GM21717 (cell line): ENCODE results near the gene GABARAP.

ENCODE experiments used
- ATAC-seq: cut with Tn5 transposase; IDR thresholded peaks from one replicate; pipeline ENCODE4 v1.9.1; 2021; ENCODE audit warnings: mild to moderate bottlenecking, moderate library complexity; ENCODE audit not compliant: unreplicated experiment

The GABARAP gene

DNA sequence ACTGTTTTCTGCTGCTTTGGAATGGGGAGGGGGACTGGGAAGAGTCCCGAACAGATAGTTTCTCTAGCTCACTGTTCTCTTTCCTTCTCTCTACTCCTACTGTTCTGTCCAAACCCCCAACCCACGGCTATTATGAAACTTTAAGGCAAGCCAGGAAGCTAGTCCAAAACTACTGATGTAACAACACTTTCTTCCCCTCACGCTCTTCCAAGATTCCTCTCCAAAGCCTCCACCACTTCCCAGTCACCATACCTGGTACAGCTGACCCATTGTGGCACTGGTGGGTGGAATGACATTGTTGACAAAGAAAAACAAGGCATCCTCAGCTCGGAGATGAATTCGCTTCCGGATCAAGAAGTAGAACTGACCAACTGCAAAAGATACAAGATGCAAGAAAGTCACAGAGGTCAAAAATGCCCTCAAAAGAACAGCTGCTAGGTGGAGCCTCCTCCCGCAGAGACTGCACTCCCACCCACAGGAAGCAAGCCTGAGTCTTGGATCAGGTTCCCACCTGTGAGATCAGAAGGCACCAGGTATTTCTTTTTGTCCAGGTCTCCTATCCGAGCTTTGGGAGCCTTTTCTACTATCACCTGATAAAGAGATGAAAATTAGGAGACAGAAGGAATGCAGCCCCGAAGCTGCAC, 1.0 kb downstream of the GABARAP start:
- ATAC-seq: no peak

DNA sequence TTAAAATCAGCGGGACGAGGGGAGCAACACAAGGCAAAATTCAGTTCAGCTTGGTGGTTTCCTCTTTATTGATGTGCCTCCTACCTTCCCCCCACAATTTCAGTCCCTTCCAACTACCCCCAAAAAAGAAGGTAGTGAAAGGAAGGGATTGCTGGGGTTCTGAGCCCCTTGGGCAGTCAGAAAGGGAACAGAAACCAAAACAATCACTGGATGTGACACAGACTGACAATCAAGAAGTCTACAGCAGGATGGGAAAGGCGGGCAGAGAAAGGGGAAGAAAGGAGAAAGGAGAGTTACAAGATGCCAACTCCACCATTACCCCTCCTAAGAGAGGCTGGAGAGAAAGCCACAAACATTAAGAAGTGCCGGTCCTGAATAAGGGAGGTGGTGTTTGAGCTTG, 1.9 kb downstream of the GABARAP start:
- no peak for ATAC-seq

DNA sequence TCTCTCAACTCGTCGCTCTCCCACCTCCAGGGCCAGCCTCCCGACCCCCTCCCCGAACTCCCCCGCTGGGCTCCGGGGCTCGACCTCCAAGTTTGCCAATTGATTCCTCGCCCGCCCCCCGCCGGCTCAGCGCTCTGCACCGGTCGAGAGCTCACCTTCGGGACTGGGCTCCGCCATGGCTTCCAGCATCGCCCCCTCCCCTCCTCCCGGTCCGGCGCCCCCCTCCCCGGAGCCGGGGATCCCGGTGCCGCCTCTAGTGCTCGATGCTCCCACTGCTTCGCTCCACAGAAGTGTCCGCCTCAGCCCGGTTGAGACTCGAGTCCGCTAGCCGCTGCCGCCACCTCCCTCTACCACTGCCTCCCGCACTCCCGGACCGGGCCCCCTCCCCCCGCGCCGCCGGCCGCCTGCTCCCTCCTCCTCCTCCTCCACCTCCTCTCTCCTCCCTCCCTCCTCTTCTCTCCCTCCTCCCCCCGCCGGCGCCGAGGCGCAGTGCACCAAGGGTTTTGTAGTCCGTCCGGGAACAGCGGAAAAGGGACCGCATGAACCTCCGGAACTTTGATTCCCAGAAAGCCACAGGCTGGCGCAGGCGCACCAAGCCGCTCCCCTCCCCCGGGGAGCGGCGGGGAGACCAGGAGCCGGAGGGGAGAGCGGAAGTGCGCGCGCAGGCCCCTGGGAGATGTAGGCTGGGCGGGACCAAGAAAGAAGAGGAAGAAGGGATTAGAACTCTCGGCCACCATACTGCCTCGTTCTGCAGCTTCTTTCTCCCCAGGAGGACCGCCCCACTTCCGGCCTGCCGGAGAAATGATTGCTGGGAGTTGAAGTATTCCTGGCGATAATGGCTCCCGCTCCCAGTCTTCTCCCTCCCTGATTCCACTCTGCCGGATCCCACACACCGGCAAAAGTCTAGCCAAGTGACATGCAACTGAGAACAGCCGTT, 2.9 kb downstream of the GABARAP start, which contains the start of gene PHF23:
Gene PHF23 (minus strand): TSS at position 367 of the 937 bp plus-strand sequence. CDS start 178 bp downstream, at position 189.
- peak; percentile 37 for ATAC-seq

DNA sequence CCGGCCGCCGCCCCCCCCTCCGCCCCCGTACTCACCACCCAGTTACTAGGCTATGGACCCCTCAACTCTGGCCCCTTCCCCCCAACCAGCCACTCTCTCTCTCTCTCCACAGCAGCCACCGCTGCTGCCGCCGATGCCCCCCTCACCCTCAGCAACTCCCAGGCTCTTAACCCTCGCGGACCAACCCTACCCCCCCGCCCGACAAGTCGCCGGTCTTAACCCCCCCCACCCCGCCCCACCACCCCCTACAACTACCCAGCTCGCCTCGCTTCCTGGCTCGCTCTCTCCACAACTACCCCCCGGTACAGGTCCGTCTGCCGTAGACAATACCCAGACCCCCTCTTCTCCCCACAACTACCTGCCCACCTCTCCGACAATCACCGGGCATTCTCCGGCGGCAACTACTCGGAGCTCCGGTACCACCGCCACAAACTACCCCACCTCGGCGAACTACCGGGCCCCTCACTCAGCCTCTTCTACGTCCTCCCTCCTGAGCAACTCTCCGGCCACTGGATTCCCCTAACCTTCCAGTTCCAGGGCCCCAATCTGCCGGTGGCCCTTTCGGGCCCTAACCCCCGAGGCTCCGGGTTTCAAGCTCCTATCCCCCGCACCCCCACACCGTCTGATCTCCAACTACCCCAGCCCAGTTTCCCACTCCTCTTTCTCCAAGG, 3.7 kb downstream of the GABARAP start:
- no peak for ATAC-seq

DNA sequence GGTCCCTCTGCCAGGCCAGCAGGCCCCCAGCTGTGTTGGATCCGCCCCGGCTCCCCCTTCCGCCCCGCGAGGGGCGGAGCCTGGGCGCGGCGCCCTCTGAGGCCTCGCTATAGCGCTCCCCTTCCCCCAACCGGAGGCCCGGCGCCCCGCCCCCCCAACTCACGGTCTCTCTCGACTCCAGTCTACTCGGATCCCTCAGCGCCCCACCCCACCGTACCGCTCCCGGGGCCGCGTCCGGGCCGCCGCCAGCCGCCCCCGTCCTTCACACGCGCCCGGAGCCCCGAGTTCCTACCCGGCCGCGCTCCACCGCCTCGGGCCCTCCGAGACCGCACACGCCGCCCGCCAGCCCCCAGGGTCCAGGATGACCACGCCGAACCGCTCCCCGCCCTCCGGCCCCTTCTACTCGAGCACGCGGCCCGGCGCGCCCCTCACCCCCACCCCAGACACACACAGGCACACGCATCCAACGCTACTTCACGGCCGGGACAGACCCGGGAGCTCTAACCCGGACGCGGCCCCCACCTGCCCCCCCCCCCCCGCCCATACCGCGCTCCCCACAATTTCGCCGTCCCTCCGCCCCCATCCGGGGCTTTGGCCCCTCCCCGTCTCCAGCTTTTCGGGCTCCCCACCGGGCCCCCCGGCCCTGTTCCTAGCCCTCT, 4.4 kb downstream of the GABARAP start:
- ATAC-seq: no peak

DNA sequence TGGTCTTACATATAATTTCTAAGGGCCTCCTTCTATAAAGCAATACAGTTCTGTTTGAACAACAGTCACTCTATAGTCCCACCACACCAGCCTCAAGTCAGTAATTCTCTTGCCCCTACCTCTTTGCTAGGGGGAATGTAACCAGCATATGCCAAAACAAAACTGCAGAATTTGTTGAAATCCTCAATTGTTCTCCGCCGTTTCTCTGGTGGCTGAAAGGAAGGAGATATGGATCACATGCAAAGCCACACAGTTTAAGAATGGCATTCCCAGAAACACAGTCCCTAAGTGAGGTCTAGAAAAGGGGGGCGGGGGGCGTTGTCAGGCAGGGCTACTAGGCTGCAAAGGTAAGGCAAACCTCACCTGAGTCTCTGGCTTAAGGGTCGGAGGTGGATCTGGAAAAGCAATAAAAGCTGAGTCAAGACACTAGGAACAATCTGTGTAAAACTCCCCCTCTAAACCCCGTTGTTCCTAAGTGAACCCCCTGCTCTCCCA, 4.9 kb downstream of the GABARAP start:
- no peak for ATAC-seq

DNA sequence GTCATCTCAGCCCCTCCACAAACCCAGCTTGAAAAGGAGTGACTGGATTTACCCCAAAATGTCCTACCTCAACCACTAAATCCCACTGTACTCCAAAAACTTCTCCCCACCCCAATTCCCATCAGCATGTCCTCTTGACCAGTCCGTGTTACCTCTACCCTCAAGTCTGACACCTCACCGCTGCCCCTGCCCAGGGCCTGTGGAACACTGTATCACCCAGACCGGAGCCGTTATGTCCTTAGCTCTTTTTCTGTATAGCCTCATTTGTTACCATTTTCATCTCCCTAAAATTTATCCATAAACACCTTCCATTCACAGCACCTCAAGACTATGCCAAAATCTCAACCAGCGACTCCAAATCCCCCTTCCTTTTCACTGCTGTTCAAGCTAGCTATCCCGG, 5.4 kb downstream of the GABARAP start:
- ATAC-seq: no peak

DNA sequence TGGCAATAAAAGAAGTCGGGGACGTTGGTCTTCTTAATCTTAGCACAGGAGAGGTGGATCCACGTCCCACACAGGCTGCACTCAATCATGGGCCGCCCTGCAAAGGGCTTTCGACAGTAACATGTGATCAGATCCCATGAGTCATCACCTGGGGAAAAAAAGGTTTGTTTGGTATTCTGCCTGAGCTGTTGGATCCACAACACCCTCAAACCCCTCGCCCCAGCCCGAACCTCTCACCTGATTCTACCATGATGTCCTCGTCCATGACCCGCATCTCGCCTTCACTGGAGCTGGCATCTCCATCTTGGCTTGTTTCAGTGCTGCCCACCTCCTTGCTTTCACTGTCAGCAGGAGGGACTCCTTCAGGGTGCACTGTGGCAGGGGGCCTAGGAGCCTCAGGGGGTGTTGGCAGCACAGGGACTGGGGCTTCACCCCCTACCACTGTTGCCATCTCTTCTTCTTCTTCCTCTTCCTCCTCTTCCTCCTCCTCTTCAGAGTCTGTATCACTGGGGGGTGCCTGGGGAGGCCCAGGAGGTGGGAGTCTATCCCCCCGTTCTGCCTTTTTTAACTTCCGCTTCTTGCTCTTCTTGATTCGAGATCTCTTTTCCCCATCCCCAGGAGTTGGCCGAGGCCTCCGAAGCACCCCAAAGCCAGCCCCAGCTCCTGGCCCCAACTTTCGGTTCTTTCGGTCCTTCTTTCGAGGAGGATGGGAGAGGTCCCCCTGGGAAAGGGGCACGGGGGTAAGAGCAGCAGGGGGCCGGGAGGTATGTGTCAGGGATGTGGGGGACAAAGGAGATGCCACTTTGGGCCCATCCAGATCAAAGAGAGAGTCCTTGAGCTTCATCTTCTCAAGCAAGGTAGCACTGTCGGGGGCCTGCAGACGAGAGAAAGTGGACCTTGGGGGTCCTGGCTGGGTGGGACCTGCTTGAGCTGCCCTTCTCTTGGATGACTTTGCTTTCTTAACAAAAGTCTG, 6.3 kb downstream of the GABARAP start:
- ATAC-seq: no peak

DNA sequence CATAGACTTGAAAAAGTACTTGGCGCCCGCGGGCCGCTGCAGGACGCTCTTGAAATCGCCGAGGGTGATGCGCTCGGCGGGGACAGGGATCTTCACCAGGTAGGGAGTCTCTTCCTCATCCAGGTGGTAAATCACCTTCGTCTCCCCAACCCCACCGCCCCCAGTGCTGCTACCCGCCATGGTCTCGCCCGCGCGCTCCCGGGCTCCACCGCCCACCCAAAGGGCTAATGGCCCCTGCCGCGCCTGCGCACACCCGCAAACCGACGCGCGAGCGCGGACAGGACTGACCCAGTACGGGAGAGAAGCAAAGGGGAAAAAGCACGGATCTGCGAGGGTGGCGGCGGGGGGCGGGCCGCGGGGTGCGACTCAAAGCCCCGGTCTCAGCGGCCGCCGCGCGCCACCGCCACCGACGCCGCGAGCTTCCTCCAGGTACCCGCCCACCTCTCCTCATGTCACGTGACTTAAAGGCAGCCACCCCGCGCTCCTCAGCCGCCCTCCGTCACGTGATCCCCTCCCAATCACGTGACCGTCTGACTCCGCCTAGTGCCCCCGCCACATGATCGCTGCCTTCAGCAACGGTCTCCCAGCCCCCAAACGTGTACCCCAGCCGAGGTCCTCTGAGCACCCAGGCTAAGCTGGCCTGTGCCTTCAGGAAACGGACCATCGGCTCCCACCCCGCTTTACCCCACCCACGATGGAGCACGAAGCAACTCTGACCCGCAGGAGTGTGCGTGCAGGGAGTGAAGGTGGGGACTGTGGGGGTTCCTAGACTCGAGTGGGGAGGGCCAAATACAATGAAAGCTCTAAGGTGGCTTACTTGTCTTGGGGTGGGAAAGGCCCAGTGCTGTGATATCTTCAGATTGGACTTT, 7.9 kb downstream of the GABARAP start, which contains the start of gene DVL2:
Gene DVL2 (minus strand): TSS at position 435 of the 869 bp plus-strand sequence. CDS start 255 bp downstream, at position 180.
- ATAC-seq: peak; percentile 31

DNA sequence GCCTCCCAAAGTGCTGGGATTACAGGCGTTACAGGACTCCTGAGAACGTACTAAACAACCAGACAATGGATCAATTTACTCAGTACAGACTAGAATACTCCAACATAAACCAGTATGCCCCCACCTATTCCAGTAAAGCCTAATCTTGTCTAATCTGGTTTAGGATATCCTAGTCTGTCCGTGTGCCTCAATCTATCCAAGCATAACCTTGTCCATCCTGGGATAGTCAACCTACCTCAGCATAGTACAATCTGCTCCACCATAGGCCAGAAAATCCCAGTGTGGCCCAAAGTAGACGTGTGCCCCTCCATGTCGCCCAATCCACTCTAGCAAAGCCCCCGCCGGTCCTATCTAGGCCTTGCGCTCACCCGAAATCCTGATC, 8.6 kb downstream of the GABARAP start:
- no peak for ATAC-seq

DNA sequence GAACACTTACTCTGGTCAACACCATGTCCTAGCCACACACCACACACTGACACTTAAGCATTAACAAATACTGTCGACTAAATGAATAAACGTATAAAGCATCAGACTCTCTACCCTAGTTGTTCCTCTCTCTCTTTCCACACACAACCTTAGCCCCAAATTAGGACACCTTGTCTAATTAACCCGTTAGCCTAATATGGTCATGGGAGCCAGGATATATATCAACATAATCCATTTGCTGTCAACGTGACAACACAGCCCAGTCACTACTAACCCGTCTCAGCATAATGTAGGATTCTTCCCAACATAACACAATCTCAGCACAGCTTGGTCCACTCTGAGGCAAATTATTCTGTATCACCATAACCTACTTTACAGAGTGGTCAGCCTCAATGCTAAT, 10.1 kb downstream of the GABARAP start:
- ATAC-seq: no peak

DNA sequence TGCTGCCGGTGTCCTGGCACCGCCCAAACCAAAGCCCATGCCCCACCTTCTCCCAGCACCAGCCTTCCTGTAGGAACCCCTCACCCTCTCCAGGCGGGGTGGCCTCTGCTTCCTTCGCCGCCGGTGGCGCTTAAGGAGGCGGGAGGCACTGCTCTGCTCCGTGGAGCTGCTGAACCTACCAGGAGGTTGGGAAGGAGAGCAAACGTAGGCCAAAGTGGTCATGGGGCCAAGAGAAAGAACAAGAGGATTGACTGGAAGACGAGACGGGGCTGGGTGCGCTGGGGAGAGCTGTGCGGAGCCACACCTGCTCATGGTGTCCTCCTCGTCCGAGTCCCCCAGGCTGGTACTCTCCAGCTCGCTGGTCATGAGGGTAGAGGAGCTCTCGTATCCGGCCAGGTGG, 12.7 kb downstream of the GABARAP start:
- ATAC-seq: no peak

DNA sequence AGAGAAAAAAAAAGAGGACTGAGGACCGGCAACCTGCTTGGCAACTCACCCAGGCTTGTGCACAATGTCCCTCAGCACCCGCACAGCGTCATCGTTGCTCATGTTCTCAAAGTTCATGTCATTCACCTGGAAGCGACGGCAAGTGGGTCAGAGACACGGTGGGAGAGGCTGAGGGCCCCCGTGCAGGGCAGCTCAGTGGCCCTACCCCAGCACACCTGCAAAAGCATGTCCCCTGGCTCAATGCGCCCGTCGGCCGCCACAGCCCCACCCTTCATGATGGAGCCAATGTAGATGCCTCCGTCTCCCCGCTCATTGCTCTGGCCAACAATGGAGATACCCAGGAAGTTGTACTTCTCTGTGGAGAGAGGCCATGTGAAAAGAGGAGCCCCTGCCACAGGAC, 13.3 kb downstream of the GABARAP start:
- ATAC-seq: no peak

DNA sequence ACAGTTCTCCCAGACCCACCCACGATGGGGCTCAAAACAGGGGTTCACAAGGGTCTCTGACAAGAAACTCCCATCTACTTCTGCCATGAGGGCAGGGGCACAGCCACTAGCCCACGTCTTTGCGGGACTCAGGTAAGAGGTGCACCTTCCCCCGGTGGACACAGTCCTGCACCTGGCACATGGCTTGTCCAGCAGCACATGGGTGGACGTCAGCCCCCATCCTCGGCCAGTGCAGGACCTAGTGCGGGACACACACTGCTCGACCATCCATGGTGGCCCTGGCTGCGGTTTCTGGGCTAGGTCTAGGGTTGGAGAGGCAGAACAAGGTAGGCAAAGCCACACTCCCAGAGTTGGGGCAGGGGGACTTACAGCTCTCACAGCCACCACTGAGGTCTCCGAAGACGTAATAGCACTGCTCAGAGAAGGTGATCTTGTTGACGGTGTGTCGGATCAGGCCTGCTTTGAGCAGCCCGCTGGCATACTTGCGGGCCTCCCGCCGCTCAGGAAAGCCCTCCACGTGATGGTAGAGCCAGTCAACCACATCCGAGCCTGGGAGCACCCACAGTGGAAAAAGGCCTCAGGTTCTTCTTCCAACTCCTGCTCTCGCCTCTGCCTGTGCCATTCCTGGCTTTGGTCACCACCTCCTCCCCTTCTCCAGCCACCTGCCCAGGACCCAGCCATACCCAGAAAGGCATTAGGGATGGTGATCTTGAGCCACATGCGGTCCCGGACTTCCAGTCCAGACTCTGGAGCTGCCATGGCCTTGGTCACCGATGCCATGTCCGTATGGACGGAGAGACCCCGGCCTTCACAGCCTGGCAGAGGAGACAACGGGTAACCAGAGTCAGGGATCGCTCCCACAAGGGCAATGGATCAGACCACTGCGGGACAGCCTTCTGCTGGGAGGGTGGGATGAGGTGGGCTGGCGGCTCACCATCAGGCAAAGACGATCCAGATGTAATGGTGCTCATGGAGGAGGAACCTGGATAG, 15.2 kb downstream of the GABARAP start:
- no peak for ATAC-seq

DNA sequence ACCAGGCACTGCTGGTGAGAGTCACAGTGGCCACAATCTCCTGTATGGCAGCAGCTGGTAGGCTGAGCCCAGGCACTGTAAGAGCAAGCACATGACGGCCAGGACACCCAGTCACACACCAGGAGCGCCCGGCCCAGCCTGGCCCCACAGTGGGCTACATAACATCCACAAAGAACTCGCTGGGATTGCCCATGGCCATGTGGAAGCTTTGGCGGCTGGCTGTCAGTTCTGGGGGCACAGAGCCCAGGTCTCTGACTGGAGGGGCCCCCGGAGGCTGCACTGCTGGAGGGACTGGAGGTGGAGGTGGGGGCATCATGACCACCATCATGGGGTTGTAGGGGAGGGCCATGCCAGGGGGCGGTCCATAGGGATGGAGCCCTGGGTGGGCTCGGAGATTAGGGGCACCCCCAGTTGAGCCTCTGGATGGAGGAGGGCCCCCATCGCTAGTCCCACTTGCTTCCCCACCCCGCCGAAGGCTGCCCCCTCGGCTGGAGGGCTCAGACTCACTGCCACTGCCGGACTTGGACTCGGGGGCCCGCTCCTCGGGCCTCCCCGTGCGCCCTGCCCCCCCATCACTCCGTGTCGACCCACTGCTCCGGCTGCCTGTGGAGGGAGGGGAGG, 16.4 kb downstream of the GABARAP start:
- ATAC-seq: no peak

DNA sequence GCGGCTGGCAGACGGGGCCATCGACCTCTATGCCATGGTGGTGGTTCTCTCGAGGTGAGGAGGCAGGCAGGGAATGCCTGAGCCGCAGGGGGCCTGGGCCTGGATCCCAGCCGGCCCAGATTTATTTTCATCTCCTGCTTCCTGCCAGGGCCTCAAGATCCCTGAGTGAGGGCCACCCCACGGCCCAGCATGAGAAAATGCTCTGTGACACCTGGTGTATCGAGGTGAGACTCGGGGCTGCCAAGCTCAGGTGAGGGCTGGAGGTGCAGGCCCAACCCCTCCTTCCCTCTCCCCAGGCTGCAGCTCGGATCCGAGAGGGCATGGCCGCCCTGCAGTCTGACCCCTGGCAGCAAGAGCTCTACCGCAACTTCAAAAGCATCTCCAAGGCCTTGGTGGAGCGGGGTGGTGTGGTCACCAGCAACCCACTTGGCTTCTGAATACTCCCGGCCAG, 17.6 kb downstream of the GABARAP start:
- ATAC-seq: no peak

DNA sequence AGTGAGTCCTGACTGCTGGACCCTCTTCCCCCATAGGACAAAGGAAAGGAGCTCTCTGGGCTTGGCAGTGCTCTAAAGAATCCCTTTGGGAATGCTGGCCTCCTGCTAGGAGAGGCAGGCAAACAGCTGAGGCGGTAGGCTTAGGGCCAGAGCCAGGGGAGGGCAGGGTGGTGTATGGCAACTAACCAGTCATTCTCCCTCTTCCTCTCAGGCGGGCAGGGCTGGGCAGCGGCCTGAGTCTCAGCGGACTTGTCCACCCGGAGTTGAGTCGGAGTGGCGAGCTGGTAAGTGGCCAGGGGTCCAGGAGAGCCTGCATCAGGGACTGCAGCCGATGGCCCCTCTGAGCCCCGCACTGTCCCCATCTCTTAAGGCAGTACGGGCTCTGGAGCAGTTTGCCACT, 18.1 kb downstream of the GABARAP start:
- ATAC-seq: no peak
